H1 (cell line): ENCODE measurements around the gene TAAR8. TPM values are rescaled to one million over a fixed set of nuclear protein-coding genes. Genes with fewer than 3 reads are reported as not detected.
"Not testable (repeated sequence)": the region's sequence is repeated elsewhere in the genome, so short reads cannot be mapped to it uniquely, and the experiment has no call there.

Experiments used
- CTCF ChIA-PET: fragments of 300-600 bp; sonication (Branson Sonifier 250); formaldehyde crosslinking; loops from one replicate; lab custom pipeline; 2021; ENCODE audit not compliant: partially characterized antibody; lab: Charles Lee
- POLR2A ChIA-PET: fragments of 300-600 bp; sonication (Branson Sonifier 250); formaldehyde crosslinking; loops from one replicate; lab custom pipeline; 2021; ENCODE audit warnings: inconsistent platforms; ENCODE audit not compliant: partially characterized antibody; lab: Charles Lee
- DNase-seq, 2 experiments: peaks; one replicate each; pipeline versions ENCODE4 v3.0.0 to v3.0.0-alpha.2; 2010 to 2022; ENCODE audit warnings: low spot score in 2 of 2, low read depth in 1 of 2, mixed read lengths in 1 of 2
- FAIRE-seq: peaks from 2 replicates; lab custom pipeline; 2011; peaks lifted over from hg19 to GRCh38; lab: Jason Lieb, UNC
- H2AFZ ChIP-seq: 2 replicates; pipeline ENCODE4 v1.8.1; 2012; ENCODE audit warnings: low read length, inconsistent platforms
- H2AK5ac ChIP-seq: 2 replicates; pipeline ENCODE4 v1.6.1; 2013; ENCODE audit warnings: low read depth, low read length
- H2BK120ac ChIP-seq: replicated peaks from 2 replicates; pipeline ENCODE3; 2013; ENCODE audit warnings: low read depth, low read length, inconsistent platforms
- H2BK12ac ChIP-seq: 2 replicates; pipeline ENCODE4 v1.6.1; 2013; ENCODE audit warnings: low read depth, low read length
- H2BK15ac ChIP-seq: 2 replicates; pipeline ENCODE4 v1.6.1; 2013; ENCODE audit warnings: low read length
- H2BK20ac ChIP-seq: 2 replicates; pipeline ENCODE4 v1.6.1; 2013; ENCODE audit warnings: low read length
- H2BK5ac ChIP-seq: 2 replicates; pipeline ENCODE4 v1.6.1; 2013; ENCODE audit warnings: low read depth, low read length
- H3K14ac ChIP-seq: 2 replicates; pipeline ENCODE4 v1.6.1; 2013; ENCODE audit warnings: inconsistent platforms; ENCODE audit not compliant: insufficient read length
- H3K18ac ChIP-seq: 2 replicates; pipeline ENCODE4 v1.6.1; 2013; ENCODE audit warnings: low read length; ENCODE audit errors: extremely low read depth
- H3K23ac ChIP-seq: 2 replicates; pipeline ENCODE4 v1.6.1; 2013; ENCODE audit warnings: inconsistent platforms; ENCODE audit not compliant: insufficient read length
- H3K23me2 ChIP-seq: 2 replicates; pipeline ENCODE4 v1.6.1; 2013; ENCODE audit warnings: low read depth, low read length
- H3K27ac ChIP-seq: 2 replicates; pipeline ENCODE4 v1.6.1; 2011; ENCODE audit warnings: low read depth, low read length, inconsistent platforms
- H3K27me3 ChIP-seq, 4 experiments: replicated peaks in 1 of 4; 1 replicate in 1 of 4; 2 replicates in 3 of 4; pipeline versions ENCODE4 v1.6.1 to v1.8.1; 2011 to 2013; ENCODE audit warnings: low read length in 3 of 4, mild to moderate bottlenecking in 3 of 4, inconsistent platforms in 2 of 4, mixed read lengths in 2 of 4, moderate library complexity in 1 of 4; ENCODE audit not compliant: control insufficient read depth in 3 of 4, insufficient read depth in 3 of 4; ENCODE audit errors: extremely low read depth in 1 of 4
- H3K36me3 ChIP-seq, 4 experiments: 2 replicates each; pipeline versions ENCODE4 v1.6.1 to v1.8.1; 2011 to 2013; ENCODE audit warnings: mild to moderate bottlenecking in 4 of 4, low read length in 3 of 4, moderate library complexity in 2 of 4, control low read depth in 1 of 4, inconsistent platforms in 1 of 4; ENCODE audit not compliant: insufficient read depth in 4 of 4, control insufficient read depth in 2 of 4
- H3K4ac ChIP-seq: replicated peaks from 2 replicates; pipeline ENCODE3; 2013; ENCODE audit warnings: low read length, low read depth, mixed read lengths, inconsistent platforms; ENCODE audit not compliant: insufficient read length
- H3K4me1 ChIP-seq, 4 experiments: replicated peaks in 1 of 4; 1 replicate in 1 of 4; 2 replicates in 3 of 4; pipeline versions ENCODE4 v1.6.1 to v1.8.1; 2011 to 2013; ENCODE audit warnings: low read length in 3 of 4, inconsistent platforms in 2 of 4, mixed read lengths in 1 of 4; ENCODE audit not compliant: insufficient read depth in 4 of 4, control insufficient read depth in 3 of 4
- H3K4me2 ChIP-seq, 2 experiments: 2 replicates each; pipeline versions ENCODE4 v1.6.1 to v1.8.1; 2011 to 2013; ENCODE audit warnings: low read depth in 2 of 2, low read length in 2 of 2, control low read depth in 1 of 2, inconsistent platforms in 1 of 2, mild to moderate bottlenecking in 1 of 2; ENCODE audit not compliant: insufficient read depth in 1 of 2
- H3K4me3 ChIP-seq, 4 experiments: fragments of 200-600, 300-600 bp in 1 of 4; sonication (generic), shearing (Covaris generic), sonication (Bioruptor Twin) in 1 of 4; 2 replicates each; pipeline versions ENCODE4 v1.5.1 to v1.8.1; 2011 to 2016; ENCODE audit warnings: low read length in 4 of 4, low read depth in 3 of 4, control low read depth in 2 of 4, inconsistent platforms in 2 of 4, mild to moderate bottlenecking in 2 of 4, mixed read lengths in 1 of 4, moderate library complexity in 1 of 4; ENCODE audit not compliant: insufficient read depth in 2 of 4; ENCODE audit errors: extremely low read depth in 1 of 4
- H3K56ac ChIP-seq: replicated peaks from 2 replicates; pipeline ENCODE3; 2013; ENCODE audit warnings: low read depth, mild to moderate bottlenecking, mixed read lengths, low read length, inconsistent platforms; ENCODE audit not compliant: insufficient read length
- H3K79me1 ChIP-seq: 2 replicates; pipeline ENCODE4 v1.6.1; 2013; ENCODE audit warnings: low read depth, low read length, control low read depth
- H3K79me2 ChIP-seq, 2 experiments: 2 replicates each; pipeline versions ENCODE4 v1.6.1 to v1.8.1; 2012 to 2013; ENCODE audit warnings: low read length in 2 of 2, mild to moderate bottlenecking in 2 of 2, inconsistent platforms in 1 of 2; ENCODE audit not compliant: insufficient read depth in 2 of 2, control insufficient read depth in 1 of 2
- H3K9ac ChIP-seq, 4 experiments: replicated peaks in 1 of 4; 1 replicate in 1 of 4; 2 replicates in 3 of 4; pipeline versions ENCODE4 v1.6.1 to v1.8.1; 2011 to 2013; ENCODE audit warnings: low read depth in 3 of 4, low read length in 3 of 4, control low read depth in 2 of 4, mild to moderate bottlenecking in 2 of 4, moderate library complexity in 2 of 4, inconsistent platforms in 1 of 4; ENCODE audit errors: extremely low read depth in 1 of 4
- H3K9me3 ChIP-seq, 2 experiments: 2 replicates each; pipeline versions ENCODE4 v1.6.1 to v1.8.1; 2012 to 2013; ENCODE audit warnings: mild to moderate bottlenecking in 2 of 2, moderate library complexity in 2 of 2, control low read depth in 1 of 2, inconsistent platforms in 1 of 2, low read depth in 1 of 2, low read length in 1 of 2, mixed read lengths in 1 of 2; ENCODE audit not compliant: insufficient read depth in 2 of 2
- H4K20me1 ChIP-seq, 2 experiments: replicated peaks in 1 of 2; 2 replicates each; pipeline versions ENCODE3 to v1.8.1; 2011 to 2013; ENCODE audit warnings: inconsistent platforms in 2 of 2, low read length in 2 of 2, mild to moderate bottlenecking in 1 of 2; ENCODE audit not compliant: insufficient read depth in 2 of 2, control insufficient read depth in 1 of 2
- H4K5ac ChIP-seq: 2 replicates; pipeline ENCODE4 v1.6.1; 2013; ENCODE audit warnings: low read length, low read depth, mixed read lengths, inconsistent platforms; ENCODE audit not compliant: insufficient read length
- H4K8ac ChIP-seq: 2 replicates; pipeline ENCODE4 v1.8.0; 2013; ENCODE audit warnings: mild to moderate bottlenecking, moderate library complexity, low read length, inconsistent platforms; ENCODE audit not compliant: insufficient read depth; ENCODE audit errors: extremely low read depth
- H4K91ac ChIP-seq: replicated peaks from 2 replicates; pipeline ENCODE3; 2013; ENCODE audit warnings: low read length, mixed read lengths, inconsistent platforms; ENCODE audit not compliant: insufficient read length
- POU5F1 ChIP-seq: IDR thresholded peaks from 2 replicates; pipeline ENCODE4 v1.6.1; 2011; ENCODE audit warnings: low read depth, mild to moderate bottlenecking, low read length, moderate library complexity
- WGBS, 2 experiments: shearing (Covaris generic) in 1 of 2; methylation state at CpG; one replicate each; pipeline versions ENCODE4 v1.1.6 to v1.1.7; 2013 to 2015; ENCODE audit warnings: low lambda C conversion rate in 2 of 2, mixed read lengths in 2 of 2, inconsistent platforms in 1 of 2, low coverage in 1 of 2, missing lambda C conversion rate in 1 of 2; ENCODE audit not compliant: insufficient replicate concordance in 2 of 2, insufficient coverage in 1 of 2, insufficient read length in 1 of 2; ENCODE audit errors: extremely low coverage in 1 of 2, missing lambda C conversion rate in 1 of 2; 5-methylcytosine and 5-hydroxymethylcytosine counted together
- polyA plus RNA-seq, 7 experiments: library from polyadenylated mRNA; depleted of rRNA in 3 of 7; stranded (reverse) in 5 of 7; unstranded in 2 of 7; fragments of >200 nt in 5 of 7; fragments of 200-250 nt in 2 of 7; gene quantifications; 1 replicate in 5 of 7; 2 replicates in 1 of 7; 4 replicates in 1 of 7; pipeline versions ENCODE4 v1.2.1 to v1.2.3, GENCODE V29; 2011 to 2013; ENCODE audit warnings: missing spikeins in 2 of 7, mixed read lengths in 2 of 7
- total RNA-seq: library from RNA; stranded (reverse); fragmentation: NEBNext Ultra II Directional; extraction: Animal tissue kit (Norgen Biotek cat#: 25700); gene quantifications from 2 replicates; pipeline ENCODE4 v1.2.1, GENCODE V29; 2021

TAAR8 gene
- total and polyA plus RNA-seq, 2 of the 8 experiments (the other 6 are each of a cell fraction or from before 2014, with no cell fraction given) = not detected

GRCh38 chr6:132530293-132530974, 22.0 kb upstream of the TAAR8 start (continued):
- no peak for TF ChIP-seq POU5F1
- TF ChIP-seq, all 59 proteins: peak for 2

DNA sequence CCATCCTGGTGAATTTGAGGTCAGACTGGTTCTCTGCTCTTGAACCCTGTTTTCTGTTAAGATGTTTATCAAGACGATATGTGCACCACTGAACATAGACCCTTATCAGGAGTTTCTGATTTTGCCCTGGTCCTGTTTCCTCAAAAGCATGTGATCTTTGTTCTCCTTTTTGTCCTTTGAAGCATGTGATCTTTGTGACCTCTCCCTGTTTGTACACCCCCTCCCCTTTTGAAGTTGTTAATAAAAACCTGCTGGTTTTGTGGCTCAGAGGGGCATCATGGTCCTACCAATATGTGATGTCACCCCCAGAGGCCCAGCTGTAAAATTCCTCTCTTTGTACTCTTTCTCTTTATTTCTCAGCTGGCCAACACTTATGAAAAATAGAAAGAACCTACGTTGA, 17.9 kb upstream of the TAAR8 start:
- POLR2A ChIA-PET, H2BK20ac ChIP-seq, H3K9me3 ChIP-seq, H3K79me1 ChIP-seq, H3K4me2 ChIP-seq, H3K23ac ChIP-seq, H3K23me2 ChIP-seq, H4K8ac ChIP-seq, H3K27me3 ChIP-seq, H3K14ac ChIP-seq, H3K4me1 ChIP-seq, H2BK5ac ChIP-seq, H4K5ac ChIP-seq, H2BK12ac ChIP-seq, H3K27ac ChIP-seq, FAIRE-seq, H3K18ac ChIP-seq, H2AFZ ChIP-seq, CTCF ChIA-PET, H3K4me3 ChIP-seq, H3K9ac ChIP-seq, H3K56ac ChIP-seq, H2BK120ac ChIP-seq, H2BK15ac ChIP-seq, H3K79me2 ChIP-seq, H3K4ac ChIP-seq, DNase-seq, H3K36me3 ChIP-seq, H4K91ac ChIP-seq, H2AK5ac ChIP-seq, H4K20me1 ChIP-seq: not testable (repeated sequence)
- 89% methylated on average over 2 of the region's 2 CpGs; no CpG with 5 or more reads in 1 of the 2 experiments for WGBS, 2 experiments
